GM19025 (cell line): ENCODE results near the gene CD37.
"Not testable (repeated sequence)": the region's sequence is repeated elsewhere in the genome, so short reads cannot be mapped to it uniquely, and the experiment has no call there.

Experiments
- ATAC-seq: cut with Tn5 transposase; IDR thresholded peaks from one replicate; pipeline ENCODE4 v1.9.1; 2021; ENCODE audit warnings: mild to moderate bottlenecking, low read depth, moderate library complexity; ENCODE audit not compliant: unreplicated experiment

The CD37 gene

DNA sequence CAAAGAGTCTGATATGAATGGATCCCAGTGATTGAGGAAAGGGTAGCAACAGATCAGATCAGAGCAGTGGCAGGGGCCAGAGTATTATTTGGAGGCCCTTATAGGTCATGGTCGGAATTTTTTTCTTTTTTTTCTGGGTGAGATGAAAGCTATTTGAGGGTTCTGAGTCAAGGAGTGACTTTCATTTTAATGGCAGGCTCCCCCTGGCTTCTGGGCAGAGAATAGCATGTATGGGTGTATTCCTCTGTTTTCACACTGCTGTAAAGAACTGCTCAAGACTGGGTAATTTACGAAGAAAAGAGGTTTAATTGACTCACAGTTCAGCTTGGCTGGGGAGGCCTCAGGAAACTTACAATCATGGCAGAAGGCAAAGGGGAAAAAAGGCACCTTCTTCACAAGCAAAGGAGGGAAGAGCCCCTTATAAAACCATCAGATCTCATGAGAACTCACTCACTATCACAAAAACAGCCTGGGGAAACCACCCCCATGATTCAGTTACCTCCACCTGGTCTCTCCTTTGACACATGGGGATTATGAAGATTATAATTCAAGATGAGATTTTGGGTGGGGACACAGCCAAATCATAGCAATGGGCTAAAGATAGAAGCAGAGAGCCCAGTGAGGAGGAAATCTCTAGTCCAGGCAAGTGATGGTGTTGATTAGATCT lies 7.2 kb upstream of the CD37 start:
- no peak for ATAC-seq

DNA sequence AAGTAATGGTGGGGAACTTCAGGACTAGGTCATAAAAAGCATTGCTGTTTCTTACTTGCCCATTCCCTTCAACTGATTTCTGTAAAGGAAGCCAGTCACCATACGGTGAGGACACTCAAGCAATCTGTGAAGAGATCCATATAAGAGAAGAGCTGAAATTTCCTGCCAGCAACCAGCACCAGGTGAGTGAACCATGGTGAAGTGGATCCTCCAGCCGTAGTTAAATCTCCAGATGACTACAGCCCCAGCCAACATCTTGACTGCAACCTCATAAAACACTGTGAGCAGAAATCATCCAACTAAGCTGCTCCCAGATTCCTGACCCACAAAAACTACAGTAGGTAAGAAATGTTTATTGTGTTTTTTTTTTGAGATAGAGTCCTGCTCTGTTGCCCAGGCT lies 6.5 kb upstream of the CD37 start:
- ATAC-seq = no peak

DNA sequence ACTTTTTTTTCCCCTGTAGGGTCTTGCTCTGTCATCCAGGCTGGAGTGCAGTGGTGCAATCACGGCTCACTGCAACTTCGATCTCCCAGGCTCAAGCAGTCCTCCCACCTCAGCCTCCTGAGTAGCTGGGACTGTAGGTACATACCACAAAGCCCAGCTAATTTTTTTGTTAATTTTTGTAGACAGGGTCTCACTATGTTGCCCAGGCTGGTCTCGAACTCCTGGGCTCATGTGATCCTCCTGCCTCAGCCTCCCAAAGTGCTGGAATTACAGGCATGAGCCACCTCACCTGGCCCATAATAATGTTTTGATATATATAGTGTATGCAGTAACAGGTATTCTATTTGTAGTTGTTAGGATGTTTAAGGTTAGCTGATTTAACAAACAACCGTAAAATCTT lies 4.0 kb upstream of the CD37 start:
- ATAC-seq = not testable (repeated sequence)

DNA sequence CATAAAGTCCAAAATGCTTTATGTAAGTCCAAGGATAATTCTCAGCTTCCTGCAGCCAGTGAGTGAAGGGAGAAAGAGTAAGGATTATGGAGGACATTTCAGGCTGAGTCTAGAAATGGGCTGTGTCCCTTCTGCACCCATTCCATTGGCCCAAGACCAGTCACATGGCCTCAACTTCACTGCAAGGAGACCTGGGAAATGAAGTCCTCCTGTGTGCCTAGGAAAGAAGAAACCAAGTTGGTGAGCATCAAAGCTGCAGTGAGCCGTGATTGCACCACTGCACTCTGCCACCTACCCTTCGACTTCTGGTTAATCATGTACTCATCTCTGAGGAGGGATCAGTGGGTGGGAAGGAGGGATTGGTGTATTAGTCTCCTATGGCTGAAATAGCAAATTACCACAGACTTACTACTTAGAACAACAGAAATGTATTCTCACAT lies 3.6 kb upstream of the CD37 start:
- peak; percentile 37 for ATAC-seq

DNA sequence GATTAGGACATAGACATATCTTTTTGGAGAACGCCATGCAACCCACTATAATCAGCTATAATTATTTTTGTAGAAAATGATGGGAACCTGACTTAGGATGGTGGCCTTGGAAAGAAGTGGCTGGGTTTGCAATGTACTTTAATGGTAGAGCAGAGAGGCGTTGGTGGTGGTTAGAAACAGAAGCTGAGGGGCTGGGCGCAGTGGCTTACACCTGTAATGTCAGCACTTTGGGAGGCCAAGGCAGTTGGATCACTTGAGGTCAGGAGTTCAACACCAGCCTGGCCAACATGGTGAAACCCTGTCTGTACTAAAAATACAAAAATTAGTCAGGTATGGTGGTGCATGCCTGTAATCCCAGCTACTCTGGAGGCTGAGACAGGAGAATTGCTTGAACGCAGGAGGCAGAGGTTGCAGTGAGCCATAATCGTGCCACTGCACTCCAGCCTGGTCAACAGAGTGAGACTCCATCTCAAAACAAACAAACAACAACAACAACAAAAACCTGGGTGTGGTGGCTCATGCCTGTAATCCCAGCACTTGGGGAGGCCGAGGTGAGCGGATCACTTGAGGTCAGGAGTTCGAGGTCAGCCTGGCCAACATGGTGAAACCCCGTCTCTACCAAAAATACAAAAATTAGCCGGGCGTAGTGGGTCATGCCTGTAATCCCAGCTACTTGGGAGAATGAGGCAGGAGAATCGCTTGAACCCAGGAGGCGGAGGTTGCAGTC lies 2.4 kb upstream of the CD37 start:
- not testable (repeated sequence) for ATAC-seq

DNA sequence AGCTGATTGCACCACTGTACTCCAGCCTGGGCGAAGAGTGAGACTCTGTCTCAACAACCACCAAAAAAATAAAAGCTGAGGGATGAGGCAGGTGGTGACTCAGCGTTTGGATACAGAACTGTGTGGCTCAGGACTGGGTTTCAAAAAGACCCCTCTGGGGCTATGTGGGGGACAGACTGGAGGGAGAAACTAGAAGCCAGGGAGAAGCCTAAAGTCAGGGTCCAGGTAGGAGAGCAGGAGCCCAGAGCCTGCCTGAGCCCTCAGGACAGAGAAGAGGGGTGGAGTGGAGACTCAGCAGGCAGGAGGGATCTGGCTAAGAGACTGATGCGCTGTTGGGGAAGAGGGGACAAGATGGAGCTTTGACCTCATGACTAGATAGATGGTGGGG lies 1.8 kb upstream of the CD37 start:
- ATAC-seq = no peak

DNA sequence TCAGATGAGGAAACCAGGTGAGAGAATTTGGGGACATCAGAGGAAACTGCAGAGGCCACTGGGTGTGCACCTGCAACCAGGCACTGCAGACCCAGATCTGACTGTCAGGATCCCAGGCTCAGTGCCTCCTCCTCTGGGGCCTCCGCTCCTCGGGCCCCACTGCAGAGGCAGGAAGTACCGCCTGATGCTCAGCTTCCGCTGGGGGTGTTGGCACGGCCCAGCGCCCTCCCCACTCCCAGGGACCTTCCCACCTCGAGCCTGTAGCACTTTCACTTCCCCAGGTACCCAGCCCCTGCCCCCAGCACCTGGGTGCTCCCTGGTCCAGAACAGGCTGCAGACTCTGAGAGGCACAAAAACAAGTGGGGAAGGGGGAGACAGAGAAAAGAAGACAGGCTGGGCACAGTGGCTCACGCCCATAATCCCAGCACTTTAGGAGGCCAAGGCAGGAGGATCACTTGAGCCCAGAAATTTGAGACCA lies 1.4 kb upstream of the CD37 start:
- ATAC-seq = peak; percentile 46

DNA sequence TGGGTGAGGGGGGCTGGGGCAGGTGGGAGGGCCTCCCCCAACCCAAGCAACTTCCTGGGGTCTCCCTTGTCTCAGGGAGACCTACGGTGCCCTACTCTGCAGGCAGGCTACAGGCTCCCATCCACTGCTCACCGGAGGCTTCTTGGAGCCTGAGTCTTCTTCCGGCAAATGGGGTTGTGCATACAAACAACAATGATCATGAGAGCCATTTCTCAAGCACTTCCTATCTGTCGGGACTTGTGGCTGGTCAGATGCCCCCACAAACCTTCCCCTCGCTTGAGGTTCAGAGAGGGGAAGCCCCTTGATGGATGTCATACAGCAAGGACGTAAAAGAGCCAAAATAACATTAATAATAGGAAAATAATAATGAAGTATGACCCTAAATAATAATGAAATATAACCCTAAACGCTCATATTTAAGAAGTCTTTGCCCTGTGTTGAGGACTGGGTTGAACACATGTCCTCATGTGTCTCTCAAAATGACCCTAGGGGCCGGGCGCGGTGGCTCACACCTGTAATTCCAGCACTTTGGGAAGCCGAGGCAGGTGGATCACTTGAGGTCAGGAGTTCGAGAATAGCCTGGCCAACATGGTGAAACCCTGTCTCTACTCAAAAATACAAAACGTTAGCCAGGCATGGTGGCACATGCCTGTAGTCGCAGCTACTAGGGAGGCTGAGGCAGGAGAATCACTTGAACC lies 727 bp downstream of the CD37 start:
- no peak for ATAC-seq

DNA sequence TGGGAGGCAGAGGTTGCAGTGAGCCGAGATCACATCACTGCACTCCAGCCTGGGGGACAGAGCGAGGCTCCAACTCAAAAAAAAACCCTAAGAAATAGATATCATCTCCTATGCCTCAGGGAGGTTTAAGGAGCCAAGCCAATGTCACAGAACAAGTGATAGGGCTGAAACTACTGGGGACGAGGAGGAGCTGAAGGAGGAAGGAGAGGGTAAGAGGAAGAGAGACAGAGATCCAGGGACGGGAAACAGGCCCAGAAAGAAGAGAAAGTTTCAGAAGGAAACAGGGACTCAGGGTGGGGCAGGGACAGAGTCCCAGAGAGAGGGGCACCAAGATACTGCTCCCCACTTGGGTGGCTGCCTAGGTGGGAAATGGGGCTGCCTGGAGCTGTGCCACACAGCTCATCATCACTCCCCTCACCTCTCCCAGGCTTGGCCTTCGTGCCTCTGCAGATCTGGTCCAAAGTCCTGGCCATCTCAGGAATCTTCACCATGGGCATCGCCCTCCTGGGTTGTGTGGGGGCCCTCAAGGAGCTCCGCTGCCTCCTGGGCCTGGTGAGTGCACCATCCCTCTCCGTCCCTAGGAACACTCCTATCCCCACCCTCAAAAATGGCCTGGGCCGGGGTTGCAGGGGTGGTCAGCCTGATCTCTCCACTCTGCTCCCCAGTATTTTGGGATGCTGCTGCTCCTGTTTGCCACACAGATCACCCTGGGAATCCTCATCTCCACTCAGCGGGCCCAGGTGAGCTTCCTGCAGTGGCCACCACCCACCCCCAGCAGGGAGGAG lies 1.5 kb downstream of the CD37 start:
- no peak for ATAC-seq

DNA sequence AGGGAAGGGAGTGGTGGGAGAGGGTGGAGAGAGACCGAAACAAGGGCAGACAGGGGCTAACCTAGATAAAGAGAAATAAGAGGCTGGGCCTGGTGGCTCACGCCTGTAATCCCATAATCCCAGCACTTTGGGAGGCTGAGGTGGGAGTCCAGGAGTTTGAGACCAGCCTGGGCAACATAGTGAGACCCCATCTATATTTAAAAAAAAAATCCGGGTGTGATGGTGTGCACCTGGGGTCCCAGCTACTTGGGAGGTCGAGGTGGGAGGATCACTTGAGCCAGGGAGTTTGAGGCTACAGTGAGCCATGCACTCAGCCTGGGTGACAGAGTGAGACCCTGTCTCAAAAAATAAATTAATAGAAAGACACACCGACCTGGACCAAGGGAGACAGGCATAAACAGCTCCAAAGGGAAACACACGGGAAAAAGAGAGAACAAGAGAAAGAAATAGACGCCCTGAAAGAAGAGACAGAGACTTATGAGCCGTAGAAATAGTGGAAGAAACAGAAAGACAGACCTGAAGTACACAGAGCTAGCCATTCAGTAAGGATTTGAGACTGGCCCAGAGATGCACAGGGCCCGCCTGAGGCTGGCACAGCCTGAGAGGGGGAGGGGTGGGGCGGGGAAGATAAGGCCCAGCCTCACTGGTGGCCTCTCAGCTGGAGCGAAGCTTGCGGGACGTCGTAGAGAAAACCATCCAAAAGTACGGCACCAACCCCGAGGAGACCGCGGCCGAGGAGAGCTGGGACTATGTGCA lies 2.2 kb downstream of the CD37 start:
- ATAC-seq = no peak

DNA sequence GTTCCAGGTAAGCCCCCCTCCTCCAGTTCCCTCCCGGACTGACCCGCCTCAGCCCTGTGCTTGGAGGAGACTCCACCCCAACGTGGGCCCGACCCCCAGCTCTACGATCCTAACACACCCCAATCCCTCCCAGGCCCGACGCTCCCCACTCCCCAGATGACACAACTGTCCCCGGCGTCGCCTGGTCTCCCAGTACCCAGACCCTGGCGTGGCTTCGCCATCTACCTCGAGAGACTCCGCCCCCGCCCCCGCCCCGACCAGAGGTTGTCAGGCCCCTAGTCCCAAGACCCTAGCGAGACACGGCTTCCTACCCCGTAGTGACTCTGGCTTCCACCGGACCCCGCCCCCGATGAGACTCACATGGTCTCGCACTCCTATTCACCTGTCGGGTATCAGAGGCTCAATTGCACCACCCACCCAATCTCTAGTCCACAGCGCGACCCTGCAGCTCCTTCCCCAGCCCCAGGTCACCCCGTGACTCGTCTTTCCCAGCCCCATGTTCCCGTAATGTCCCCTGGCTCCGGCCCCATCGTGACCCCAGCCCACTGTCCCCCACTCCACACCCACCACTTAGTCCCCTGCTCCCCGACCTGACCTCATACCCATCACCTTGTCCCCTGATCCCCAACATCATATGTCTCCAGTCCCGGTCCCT lies 2.9 kb downstream of the CD37 start:
- ATAC-seq = no peak

DNA sequence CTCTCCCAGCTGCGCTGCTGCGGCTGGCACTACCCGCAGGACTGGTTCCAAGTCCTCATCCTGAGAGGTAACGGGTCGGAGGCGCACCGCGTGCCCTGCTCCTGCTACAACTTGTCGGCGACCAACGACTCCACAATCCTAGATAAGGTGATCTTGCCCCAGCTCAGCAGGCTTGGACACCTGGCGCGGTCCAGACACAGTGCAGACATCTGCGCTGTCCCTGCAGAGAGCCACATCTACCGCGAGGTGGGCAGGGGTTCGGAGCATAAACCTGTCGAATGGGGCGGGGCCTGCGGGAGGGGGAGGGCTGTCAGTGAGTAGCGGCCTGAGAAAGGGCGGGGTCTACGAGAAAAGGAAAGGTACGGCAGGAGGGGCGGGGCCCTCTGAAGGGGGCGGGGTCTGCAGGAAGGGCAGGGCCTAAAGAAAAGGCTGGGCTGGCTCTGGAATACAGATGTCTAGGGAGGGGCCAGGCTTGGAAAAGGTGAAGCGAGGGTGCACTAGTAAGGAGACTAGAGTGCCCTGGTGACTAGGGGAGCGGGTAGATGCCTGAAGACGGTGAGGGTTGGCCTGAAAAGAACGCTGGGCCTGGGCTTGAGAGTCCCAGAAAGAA lies 3.6 kb downstream of the CD37 start:
- no peak for ATAC-seq

DNA sequence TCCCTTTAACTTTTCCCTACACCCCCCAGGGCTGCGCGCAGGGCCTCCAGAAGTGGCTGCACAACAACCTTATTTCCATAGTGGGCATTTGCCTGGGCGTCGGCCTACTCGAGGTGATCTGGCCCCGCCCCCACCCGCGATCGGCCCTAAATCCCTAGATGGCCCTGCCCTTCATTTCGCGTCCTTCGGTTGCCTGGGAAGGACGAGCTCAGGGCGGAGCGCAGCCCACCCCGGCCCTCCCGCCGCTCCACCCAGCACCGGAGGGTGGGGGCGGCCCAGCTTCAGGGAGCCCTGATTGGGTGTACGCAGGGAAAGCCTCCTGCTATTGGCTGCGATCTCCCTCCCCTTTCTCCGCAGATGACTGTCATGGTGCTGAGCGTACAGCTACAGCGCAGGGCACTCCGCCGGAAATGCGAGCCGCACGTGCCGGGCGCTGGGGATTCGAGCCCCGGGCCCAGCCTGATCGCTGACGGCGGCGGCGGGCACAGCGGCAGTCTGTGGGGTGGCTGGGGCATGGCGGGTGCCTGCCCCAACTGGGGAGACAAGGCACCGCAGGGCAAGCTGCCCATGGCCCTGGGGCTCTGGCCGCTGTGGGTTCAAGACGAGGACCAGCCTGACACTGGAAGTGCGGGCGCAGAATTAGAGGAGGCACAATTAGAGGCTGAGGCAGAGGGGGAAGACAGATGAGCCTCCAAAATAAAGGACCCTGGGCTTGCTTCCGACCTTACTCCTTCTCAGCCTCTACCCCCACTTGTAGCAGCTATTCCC lies 4.3 kb downstream of the CD37 start:
- no peak for ATAC-seq

DNA sequence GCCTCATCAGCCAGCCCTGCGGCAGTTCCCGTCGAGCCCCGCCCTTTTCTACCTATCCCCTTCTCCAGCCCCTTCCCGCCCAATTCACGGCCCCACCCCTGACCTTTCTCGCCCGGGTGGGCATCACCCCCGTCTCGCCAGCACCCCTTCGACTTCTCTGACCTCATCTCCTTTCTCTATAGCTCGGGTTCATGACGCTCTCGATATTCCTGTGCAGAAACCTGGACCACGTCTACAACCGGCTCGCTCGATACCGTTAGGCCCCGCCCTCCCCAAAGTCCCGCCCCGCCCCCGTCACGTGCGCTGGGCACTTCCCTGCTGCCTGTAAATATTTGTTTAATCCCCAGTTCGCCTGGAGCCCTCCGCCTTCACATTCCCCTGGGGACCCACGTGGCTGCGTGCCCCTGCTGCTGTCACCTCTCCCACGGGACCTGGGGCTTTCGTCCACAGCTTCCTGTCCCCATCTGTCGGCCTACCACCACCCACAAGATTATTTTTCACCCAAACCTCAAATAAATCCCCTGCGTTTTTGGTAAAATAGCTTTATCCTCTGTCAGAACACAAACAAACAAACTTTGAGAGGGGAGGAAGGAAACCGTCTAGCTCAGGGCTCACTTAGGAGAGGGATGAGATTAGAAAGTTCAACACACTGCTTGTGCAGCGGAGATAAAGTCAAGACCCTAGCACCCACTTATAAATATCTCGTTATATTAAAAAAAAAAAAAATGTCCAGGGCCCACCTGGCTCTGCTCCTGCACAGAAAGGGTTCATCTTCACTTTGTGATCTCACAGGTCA lies 5.1 kb downstream of the CD37 start:
- peak; percentile 54 for ATAC-seq

DNA sequence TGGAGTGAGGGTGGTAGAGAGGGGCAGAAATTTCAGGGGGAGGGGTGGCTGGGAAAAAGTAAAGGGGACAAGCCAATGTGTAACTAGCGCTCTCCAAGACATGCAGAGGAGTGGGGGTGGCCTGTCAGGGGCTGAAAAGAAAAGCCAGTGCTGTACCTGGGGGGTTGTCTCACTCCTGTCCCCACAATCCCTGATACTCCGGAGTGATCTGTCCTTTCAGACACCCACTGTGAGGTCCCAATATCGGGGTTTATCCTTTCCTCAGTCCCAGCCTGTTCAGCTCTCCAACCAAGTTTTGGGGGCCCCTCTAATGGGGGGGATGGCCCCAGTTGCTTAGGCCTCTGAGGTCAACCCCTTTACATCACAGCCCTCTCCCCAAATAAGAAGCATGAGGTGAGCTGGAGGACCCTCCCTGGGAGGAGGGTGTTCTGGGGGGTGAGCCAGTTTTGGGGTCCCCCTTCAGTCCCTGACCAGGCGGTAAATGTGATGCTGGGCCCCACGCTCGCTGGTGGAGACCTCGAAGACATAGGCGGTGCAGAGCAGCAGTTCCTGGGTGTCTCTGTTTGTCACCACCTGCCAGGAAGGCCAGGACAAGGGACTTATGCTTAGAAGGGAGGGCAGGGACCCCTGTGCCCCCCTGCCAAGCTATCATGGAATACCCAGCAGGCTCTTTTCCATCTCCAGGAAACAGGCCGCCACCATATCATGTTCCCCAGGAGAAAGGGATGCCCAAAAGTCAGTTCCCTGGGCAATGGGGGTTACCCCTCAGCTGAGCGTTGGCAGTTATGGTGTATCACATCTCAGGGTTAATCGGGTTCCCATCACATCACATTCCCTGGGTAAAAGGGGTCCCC lies 5.9 kb downstream of the CD37 start:
- no peak for ATAC-seq

DNA sequence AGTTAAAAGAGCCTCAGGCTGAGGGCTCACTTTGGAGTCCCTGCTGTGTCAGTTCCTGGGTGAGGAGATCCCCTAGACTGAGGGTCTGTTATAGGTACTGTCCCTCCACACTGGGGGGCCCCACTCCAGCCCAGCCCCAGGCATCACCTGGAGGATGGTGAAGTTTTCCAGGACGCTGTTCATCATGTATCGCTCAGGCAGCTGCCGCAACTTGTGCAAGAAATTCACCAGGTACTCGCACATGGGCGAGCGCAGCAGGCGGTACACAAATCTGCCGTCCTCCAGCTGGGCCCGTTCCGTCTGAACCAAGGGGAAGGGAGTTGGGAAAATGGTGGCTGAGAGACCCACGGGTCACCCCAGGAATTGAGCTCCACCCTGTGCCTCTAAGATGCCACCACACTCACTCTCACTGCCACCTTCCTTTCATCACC lies 7.1 kb downstream of the CD37 start:
- ATAC-seq = no peak

DNA sequence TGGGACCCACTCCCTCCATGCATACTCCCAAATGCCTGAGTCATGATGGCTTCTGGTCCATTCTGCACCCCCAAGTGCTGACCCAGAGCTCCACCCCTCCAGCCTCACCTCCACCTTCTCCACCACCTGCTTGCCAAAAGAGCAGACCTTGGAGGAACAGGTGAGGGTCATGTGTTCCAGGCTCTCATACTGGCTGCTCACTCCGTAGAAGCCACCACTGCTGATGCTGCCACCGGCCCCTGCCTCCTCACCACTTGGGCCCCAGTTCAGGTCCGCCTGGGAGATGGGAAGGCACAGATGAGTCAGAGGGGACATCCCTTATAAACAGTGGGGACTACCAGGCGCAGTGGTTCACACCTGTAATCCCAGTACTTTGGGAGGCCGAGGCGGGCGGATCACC lies 7.9 kb downstream of the CD37 start:
- ATAC-seq = no peak
